HepG2 (cell line): ENCODE results near the gene LYRM1. TPM values are rescaled to one million over a fixed set of nuclear protein-coding genes. Genes with fewer than 3 reads are reported as not detected.

Experiments used
- AKAP8 ChIP-seq: sonication (generic); formaldehyde crosslinking; IDR thresholded peaks from 2 replicates; pipeline ENCODE4 v1.5.1; 2020; ENCODE audit warnings: mild to moderate bottlenecking, missing genetic modification reagents
- ATF3 ChIP-seq: sonication (generic); formaldehyde crosslinking; IDR thresholded peaks from 2 replicates; pipeline ENCODE4 v1.4.0; 2020; ENCODE audit warnings: missing genetic modification reagents
- GABPB1 ChIP-seq: IDR thresholded peaks from 2 replicates; pipeline ENCODE4 v1.6.1; 2016; ENCODE audit warnings: mild to moderate bottlenecking, missing genetic modification reagents, moderate library complexity, missing compliant biosample characterization
- HMG20B ChIP-seq: conservative IDR thresholded peaks from 2 replicates; pipeline ENCODE4 v1.6.1; 2016; ENCODE audit warnings: missing genetic modification reagents, missing compliant biosample characterization
- HOMEZ ChIP-seq: IDR thresholded peaks from 2 replicates; pipeline ENCODE4 v1.6.1; 2016; ENCODE audit warnings: low read depth
- RBM39 ChIP-seq: fragments of 200-400 bp; formaldehyde crosslinking; IDR thresholded peaks from one replicate; pipeline ENCODE4 v1.6.1; 2018; ENCODE audit warnings: antibody characterized with exemption, mild to moderate bottlenecking, low read depth, low read length; ENCODE audit not compliant: poor library complexity, severe bottlenecking
- ZBTB38 ChIP-seq: sonication (generic); formaldehyde crosslinking; IDR thresholded peaks from 2 replicates; pipeline ENCODE4 v1.5.1; 2020; ENCODE audit warnings: mild to moderate bottlenecking, missing genetic modification reagents
- ZFP41 ChIP-seq: sonication (generic); formaldehyde crosslinking; IDR thresholded peaks from 2 replicates; pipeline ENCODE4 v1.4.0; 2020; ENCODE audit warnings: mild to moderate bottlenecking, missing genetic modification reagents, borderline replicate concordance
- ZNF256 ChIP-seq: sonication (generic); formaldehyde crosslinking; conservative IDR thresholded peaks from 2 replicates; pipeline ENCODE4 v1.4.0; 2020; ENCODE audit warnings: missing genetic modification reagents
- ZNF296 ChIP-seq: sonication (generic); formaldehyde crosslinking; conservative IDR thresholded peaks from 2 replicates; pipeline ENCODE4 v1.5.0; 2020; ENCODE audit warnings: mild to moderate bottlenecking, missing genetic modification reagents
- ZNF335 ChIP-seq: sonication (generic); formaldehyde crosslinking; IDR thresholded peaks from 2 replicates; pipeline ENCODE4 v1.4.0; 2020; ENCODE audit warnings: missing genetic modification reagents
- ZNF383 ChIP-seq: sonication (generic); formaldehyde crosslinking; IDR thresholded peaks from 2 replicates; pipeline ENCODE4 v1.4.0; 2020; ENCODE audit warnings: missing genetic modification reagents, mild to moderate bottlenecking, borderline replicate concordance
- ZNF414 ChIP-seq: sonication (generic); formaldehyde crosslinking; IDR thresholded peaks from 2 replicates; pipeline ENCODE4 v1.5.0; 2020; ENCODE audit warnings: missing genetic modification reagents
- ZNF501 ChIP-seq: sonication (generic); formaldehyde crosslinking; IDR thresholded peaks from 2 replicates; pipeline ENCODE4 v1.5.1; 2020; ENCODE audit warnings: mild to moderate bottlenecking, moderate library complexity, missing genetic modification reagents
- ZNF564 ChIP-seq: sonication (generic); formaldehyde crosslinking; IDR thresholded peaks from 2 replicates; pipeline ENCODE4 v1.8.1; 2023; ENCODE audit warnings: mild to moderate bottlenecking, missing genetic modification reagents
- ZNF597 ChIP-seq: sonication (generic); formaldehyde crosslinking; IDR thresholded peaks from 2 replicates; pipeline ENCODE4 v1.5.0; 2020; ENCODE audit warnings: missing genetic modification reagents
- ZNF607 ChIP-seq: sonication (generic); formaldehyde crosslinking; IDR thresholded peaks from 2 replicates; pipeline ENCODE4 v1.5.1; 2020; ENCODE audit warnings: missing genetic modification reagents, mild to moderate bottlenecking, borderline replicate concordance
- ZNF609 ChIP-seq: sonication (generic); formaldehyde crosslinking; IDR thresholded peaks from 2 replicates; pipeline ENCODE4 v1.4.0; 2020; ENCODE audit warnings: mild to moderate bottlenecking, missing genetic modification reagents, borderline replicate concordance
- ZNF75D ChIP-seq: sonication (generic); formaldehyde crosslinking; IDR thresholded peaks from 2 replicates; pipeline ENCODE4 v1.8.1; 2023; ENCODE audit warnings: missing genetic modification reagents, mild to moderate bottlenecking, borderline replicate concordance
- ZNF775 ChIP-seq: sonication (generic); formaldehyde crosslinking; IDR thresholded peaks from 2 replicates; pipeline ENCODE4 v1.4.0; 2020; ENCODE audit warnings: missing genetic modification reagents, mild to moderate bottlenecking, moderate library complexity, borderline replicate concordance
- polyA plus RNA-seq, 8 experiments: library from polyadenylated mRNA; depleted of rRNA in 3 of 8; stranded (reverse) in 7 of 8; unstranded in 1 of 8; fragments of >200 nt; fragmentation: Illumina TruSeq in 4 of 8; extraction: Trizol in 4 of 8; gene quantifications; 2 replicates each; pipeline versions ENCODE4 v1.2.1 to v1.2.3, GENCODE V29; 2011 to 2016; ENCODE audit warnings: low read depth in 4 of 8, missing spikeins in 1 of 8, mixed read lengths in 1 of 8; ENCODE audit not compliant: insufficient read depth in 1 of 8
- total RNA-seq, 5 experiments: library from RNA; depleted of rRNA; stranded (reverse); fragments of >200 nt; fragmentation: Illumina TruSeq; extraction: Trizol; gene quantifications; 2 replicates each; pipeline ENCODE4 v1.2.3, GENCODE V29; 2016; ENCODE audit warnings: low read depth in 1 of 5

Gene LYRM1
- total and polyA plus RNA-seq, 2 of the 13 experiments (the other 11 are each of a cell fraction or from before 2014, with no cell fraction given) = 59.2 to 82.6 TPM

GRCh38 chr16:20901436-20902112 is 1.0 kb downstream of the LYRM1 start (continued):
- no peak for TF ChIP-seq ZNF609 (CRISPR knock-in tag)
- 0 out of 2 replicates have a peak, but pooled peaks have one; percentile 16 for TF ChIP-seq AKAP8 (CRISPR knock-in tag)
- TF ChIP-seq ZNF335 = 0 out of 2 replicates have a peak, but pooled peaks have one; percentile 8
- TF ChIP-seq RBM39 = no peak
- no peak for TF ChIP-seq ZNF296 (CRISPR knock-in tag)
- TF ChIP-seq HOMEZ (CRISPR knock-in tag) = no peak
- no peak for TF ChIP-seq ZNF607 (CRISPR knock-in tag)
- TF ChIP-seq ZNF75D (CRISPR knock-in tag) = no peak
- TF ChIP-seq ZNF597 = no peak
- TF ChIP-seq ZNF775 (CRISPR knock-in tag) = no peak
- TF ChIP-seq ZFP41 (CRISPR knock-in tag) = no peak
- TF ChIP-seq ZNF414 (CRISPR knock-in tag) = no peak
- peak; percentile 93 for TF ChIP-seq ZBTB38 (CRISPR knock-in tag)
- 0 out of 2 replicates have a peak, but pooled peaks have one; percentile 16 for TF ChIP-seq HMG20B (CRISPR knock-in tag)
- TF ChIP-seq GABPB1 (CRISPR knock-in tag) = no peak; the same call in 1 of the 2 replicates
- TF ChIP-seq ZNF256 (CRISPR knock-in tag) = no peak
- 0 out of 2 replicates have a peak, but pooled peaks have one; percentile 20 for TF ChIP-seq ZNF383 (CRISPR knock-in tag)
- no peak for TF ChIP-seq ATF3 (CRISPR knock-in tag)
- no peak for TF ChIP-seq ZNF564 (CRISPR knock-in tag)
- peak; percentile 54; the same call in 1 of the 2 replicates for TF ChIP-seq ZNF501 (CRISPR knock-in tag)
